Activated CD4-positive, alpha-beta T cell treated with anti-CD3 and anti-CD28 coated beads, Interleukin-2, amount 10 ng/mL, durations not matched to agents 24 days and 14 days (primary cell): ENCODE measurements around the gene PCYT1A. TPM values are rescaled to one million over a fixed set of nuclear protein-coding genes. Genes with fewer than 3 reads are reported as not detected.

Experiments used
- total RNA-seq: library from RNA; stranded (reverse); gene quantifications from 2 replicates; pipeline ENCODE4 v1.2.3, GENCODE V29; 2022

PCYT1A gene
- total RNA-seq, 1 donor from 2014 or later: 56.0 TPM

Other genes starting within 250 kb of the PCYT1A start
- gene TFRC, start 205.6 kb downstream of the PCYT1A start, total RNA-seq: 725 and 748 TPM in 2 replicates
- not detected in 2 replicates for gene ZDHHC19, start 76.3 kb downstream of the PCYT1A start, total RNA-seq
- gene SLC51A, start 71.2 kb downstream of the PCYT1A start, total RNA-seq: not detected in 2 replicates
- gene DYNLT2B, start 30.5 kb upstream of the PCYT1A start, total RNA-seq: 11.8 and 12.8 TPM in 2 replicates
- not detected in 2 replicates for gene TM4SF19, start 50.7 kb upstream of the PCYT1A start, total RNA-seq
- 65.5 and 70.8 TPM in 2 replicates for gene UBXN7, start 144.7 kb upstream of the PCYT1A start, total RNA-seq
- 32.8 and 33.3 TPM in 2 replicates for gene RNF168, start 216.0 kb upstream of the PCYT1A start, total RNA-seq
- gene SMCO1, start 227.6 kb upstream of the PCYT1A start, total RNA-seq: not detected in 2 replicates